DMS153 treated with DMSO at 0.1 percent for 48 hours (cell line): ENCODE data around the gene SH3RF3.

ENCODE experiments used
- DNase-seq: peaks from one replicate; lab custom pipeline; 2025; ENCODE audit not compliant: unreplicated experiment; lab: John Stamatoyannopoulos, UW

The SH3RF3 gene

DNA sequence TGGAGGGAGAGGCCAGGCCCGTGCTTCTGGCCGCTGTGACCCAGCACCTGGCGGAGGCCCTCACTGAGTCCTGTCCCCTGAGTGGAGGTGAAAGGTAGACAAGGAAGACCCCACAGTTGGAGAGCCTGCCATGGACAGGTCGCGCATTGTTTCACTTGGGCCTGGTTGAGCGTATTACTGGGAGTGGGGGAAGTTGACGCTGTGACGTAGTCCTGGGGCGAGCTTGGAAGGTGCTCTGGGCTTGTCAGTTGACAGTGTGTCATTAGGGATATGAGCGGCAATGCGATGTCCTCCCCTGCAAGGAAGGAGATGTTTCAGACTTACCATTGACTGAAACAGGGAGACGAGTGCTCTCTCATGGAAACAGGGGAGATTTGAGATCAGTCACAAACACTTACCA lies 127.1 kb downstream of the SH3RF3 start:
- DNase-seq: no peak

DNA sequence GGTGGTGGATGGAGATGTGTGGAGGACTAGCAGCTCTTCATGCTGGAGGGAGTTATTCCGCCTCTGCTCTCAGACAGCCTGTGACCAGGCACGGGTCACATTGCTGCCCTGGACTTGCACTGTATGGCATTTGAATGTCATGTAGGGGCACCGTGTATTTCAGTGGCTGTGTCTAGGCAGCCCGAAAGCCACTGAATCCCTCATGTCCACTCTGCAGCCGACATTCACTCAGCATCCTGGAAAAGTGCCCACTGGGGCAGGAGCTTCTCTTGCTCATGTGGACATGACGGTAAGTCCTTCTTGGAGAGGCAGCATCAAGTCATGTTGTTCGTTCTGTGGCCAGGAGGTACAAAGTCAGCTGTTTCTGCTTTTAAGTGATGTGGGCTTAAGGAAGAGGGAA lies 127.9 kb downstream of the SH3RF3 start:
- no peak for DNase-seq

DNA sequence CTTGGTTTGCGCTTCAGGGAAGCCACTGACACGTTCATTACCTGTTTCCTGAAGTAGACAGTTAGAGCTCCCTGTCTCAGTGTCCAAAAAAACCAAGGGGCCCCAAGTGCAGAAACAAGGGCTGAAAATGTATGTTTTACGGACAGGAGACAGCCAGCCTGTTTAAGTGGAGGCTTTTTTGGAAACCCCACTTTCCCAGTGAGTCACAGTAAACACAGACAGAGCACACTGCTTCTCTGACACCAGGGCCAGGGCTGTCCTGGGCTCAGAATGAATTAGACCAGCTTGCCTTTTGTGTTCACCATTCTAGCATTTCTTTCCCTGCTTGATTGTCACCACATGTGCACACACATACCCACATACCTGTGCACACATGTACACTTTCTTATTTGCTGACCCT lies 128.6 kb downstream of the SH3RF3 start:
- DNase-seq: no peak

DNA sequence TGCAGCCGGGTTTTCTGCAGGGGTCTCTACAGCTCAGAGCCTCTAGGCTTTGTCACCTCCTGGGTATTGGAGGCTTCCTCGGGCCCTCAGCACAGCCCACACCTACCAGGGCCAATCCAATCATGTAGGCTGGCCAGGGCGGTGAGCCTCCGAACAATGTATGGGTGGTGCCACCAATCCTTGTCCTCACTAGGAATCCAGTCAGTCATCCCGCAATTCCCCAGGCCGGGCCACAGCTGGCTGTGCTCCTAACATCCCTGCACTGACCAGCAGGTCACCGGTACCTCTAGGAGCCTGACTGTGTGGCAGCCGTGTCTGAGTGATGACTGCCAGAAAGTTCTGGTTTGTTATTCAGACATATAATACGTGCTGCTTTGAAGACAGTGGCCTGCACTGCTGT lies 129.4 kb downstream of the SH3RF3 start:
- DNase-seq: no peak

DNA sequence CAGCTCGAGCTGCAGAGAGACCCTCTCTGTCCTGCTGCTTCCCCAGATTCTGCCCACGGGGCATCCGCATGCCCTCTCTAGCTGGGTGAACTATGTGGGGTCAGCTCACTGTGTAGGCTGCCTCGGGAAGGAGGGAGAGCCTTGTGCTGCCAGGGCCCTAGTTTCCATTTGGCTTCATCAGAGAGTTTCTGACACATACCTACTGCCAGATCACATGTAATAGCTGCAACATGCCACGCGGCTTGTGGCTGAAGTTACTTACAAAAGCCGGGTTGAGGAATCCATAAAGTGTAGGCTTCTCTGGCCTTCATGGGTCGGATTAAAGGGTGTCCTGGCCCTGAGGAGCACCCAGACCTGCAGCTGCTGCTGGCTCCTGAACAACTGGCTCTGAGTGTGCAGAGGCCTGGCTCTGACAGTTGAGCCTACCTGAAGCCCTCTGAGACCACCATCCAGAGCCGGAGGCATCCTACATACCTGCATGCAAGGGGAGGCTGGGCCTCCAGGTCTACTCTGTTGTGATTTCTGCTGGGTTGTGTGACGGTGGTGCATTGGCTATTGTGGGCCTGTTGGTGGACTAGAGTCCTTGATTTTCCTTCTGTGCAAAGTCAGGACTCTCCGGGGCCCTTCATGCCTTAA lies 130.0 kb downstream of the SH3RF3 start:
- no peak for DNase-seq

DNA sequence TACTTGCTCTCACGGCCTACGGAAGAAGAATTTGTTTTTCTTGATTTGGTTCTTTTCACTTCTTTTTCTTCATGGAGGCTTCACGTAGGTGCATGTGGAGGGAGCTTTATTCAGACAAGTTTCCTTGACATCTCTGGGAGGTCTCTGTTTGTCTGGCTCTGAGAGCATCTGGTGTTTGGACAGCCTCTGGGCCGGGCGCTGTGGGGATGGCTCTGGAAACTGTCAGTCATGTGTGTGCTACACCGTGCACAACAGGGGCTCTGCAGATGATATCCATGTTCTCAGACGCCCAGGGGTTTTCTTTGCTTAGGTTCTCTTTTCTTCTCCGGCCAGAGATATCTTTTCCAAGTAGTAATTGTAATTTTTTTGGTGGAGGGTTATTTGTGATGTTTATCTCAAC lies 130.7 kb downstream of the SH3RF3 start:
- DNase-seq: no peak

DNA sequence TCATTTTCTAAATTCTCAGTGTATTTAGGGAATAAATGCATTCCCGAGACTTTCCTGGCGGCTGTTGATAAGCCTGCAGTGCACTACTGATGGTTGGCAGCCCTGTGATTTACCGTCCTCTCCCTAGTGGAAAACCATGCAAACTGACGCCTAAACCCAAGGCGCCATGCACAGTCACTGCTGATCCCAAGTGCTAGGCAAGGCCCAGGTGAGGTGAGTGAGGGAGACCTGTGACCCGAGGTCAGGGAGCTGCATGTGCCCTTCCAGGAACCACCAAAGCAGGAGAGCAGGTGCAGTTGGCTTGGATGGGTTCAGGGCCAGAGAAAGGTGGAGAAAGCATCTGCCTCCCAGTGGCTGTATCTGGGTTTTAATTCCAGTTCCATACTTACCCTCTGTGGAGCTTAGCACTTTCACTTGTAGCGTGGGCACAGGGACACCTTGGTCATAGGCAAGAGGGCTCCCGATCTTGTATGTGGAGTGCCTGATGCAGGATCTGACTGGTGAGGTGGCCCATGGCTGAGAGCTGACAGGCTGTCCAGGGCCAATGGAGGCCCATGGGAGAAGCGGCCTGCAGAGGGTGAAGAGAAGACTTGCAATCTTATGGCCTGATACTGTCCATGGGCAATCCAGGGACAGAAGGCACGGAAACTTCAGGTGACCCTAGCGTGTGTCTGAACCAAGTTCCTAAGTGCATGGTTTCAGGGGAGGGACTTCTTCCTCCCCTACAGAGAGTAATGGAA lies 131.3 kb downstream of the SH3RF3 start:
- DNase-seq: no peak

DNA sequence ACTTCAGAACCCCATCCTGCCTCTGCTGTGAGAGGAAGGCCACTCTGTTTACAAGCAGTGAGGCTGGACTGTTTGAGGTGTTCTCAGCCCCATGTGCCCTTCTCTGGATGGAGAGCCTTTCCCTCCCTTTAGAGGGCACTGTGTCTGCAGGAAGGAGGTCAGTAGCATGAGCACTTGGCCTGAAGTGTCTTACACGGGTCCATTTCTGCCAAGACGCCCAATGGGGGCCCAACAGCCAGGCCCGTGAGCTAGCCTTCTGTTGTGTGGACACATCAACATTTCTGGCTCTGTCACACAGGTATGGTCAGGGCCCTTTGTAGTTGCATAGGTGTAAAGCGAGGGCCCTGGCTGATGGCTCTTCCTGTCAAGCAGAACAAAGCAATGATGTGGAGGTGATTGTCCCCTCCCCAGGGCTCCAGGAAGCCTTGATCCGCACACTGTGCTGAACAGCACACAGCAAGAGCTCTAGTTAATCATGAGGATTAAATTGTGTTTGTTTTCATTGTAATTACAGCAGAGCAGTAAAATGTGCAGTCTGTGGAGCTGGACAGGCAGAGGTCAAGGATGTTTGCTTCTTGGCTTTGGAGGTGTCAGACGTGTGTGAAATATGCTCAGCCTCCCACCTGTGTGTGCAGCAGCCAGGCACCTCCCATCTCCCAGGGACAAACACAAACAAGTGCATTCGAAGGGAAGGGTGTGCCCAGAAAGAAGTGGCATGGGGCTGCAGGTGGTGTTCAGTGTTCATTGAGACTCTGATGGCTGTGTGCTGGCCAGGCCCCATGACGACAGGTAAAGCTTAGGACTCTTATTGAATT lies 132.1 kb downstream of the SH3RF3 start:
- DNase-seq: peak; percentile 88

DNA sequence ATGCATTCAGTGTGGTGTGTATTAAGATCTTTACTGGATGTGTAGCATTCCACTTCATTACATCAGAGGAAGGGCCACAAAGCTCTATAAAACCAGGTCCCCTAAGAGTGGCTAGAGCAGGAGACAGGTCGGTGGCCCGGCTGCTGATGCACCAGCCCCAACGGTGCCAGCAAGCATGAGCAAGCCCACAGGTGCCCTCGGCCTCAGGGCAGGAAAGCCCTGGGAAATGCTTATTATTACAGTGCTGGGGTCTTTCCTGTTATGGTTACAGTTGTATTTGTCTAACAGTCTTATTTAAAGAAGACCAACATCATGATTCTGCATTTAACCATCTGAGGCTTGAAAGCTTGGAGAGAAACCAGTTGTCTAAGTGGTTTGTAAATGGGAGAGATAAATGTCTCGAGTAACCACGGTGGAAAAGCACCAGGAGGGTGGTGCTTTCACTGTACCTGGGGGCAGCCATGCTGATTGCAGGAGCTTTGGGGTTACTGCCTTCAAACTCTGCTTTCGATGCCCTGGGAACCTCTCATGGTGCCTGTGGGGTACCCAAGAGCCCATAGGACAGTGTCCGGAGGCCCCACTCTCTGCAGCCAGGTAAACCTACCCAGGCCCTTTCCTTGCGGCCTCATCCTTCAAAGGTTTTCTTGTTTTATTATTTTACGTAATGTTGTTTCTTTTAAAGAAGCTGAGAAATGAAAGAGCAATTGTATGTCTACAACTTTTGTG lies 133.1 kb downstream of the SH3RF3 start:
- DNase-seq: no peak

DNA sequence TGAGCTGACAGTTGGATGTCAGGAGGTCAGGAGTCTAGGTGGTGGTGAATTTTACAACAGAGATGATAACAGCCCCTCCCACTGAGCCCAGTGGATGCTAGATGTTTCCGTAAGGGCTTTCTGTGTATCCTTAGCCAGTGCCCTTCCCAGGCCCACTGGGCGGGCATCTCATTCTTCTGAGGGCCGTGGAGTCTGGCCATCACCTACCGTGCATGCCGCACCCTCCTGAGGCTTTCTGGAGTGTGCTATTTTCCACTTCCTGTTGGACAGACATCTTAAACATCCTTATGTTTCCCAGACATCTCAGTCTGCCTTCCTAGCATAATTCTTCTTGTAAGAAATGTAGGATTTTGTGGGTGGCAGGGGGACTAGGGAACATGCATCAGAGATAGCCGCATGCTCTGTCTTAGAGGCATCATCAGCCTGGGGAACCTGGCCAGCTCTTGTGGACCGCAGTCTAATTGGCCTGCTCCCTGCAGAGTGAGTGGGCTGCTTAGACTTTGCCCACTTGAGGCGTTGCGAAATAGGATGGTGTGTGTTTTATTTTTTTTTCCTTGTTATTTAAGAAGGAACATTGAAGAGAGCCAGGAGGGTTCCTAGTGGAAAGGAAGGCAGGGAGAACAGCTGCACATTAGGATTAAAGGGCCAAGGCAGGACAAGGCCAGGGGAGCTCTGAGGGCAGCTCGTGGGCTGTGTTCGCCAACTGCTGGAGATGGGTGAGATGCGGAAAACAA lies 135.8 kb downstream of the SH3RF3 start:
- no peak for DNase-seq

DNA sequence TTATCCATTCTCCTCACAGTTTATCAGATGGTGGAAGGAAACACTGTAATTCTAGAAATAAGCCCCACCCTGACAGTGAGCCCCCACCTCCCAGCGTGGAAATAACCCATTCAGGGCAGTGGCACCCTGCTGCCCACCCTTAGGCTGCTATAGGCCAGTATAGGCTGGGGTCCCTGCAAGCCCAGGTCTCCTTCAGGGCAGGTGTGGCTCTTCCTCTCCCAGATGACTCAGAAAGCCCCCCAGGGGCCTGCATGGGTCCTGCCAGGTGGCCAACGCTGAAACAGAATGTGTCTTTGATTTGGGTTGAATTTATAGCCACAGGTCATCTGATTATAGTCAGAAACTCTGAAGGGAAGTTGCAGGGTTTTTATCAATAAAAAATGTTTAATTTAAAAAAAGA lies 136.4 kb downstream of the SH3RF3 start:
- DNase-seq: no peak

DNA sequence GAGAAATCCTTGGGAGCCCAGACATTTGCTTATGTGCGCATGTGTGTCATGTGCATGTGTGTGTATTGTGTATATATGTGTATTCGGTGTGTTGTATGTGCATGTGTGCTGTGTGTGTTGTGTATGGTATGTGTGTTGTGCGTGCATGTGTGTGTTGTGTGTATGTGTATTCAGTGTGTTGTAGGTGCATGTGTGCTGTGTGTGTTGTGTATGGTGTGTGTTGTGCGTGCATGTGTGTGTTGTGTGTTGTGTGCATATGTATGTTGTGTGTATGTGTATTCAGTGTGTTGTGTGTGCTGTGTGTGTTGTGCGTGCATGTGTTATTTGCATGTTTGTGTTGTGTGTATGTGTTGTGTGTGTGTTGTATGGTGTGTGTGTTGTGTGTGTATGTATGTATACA lies 136.9 kb downstream of the SH3RF3 start:
- DNase-seq: no peak

DNA sequence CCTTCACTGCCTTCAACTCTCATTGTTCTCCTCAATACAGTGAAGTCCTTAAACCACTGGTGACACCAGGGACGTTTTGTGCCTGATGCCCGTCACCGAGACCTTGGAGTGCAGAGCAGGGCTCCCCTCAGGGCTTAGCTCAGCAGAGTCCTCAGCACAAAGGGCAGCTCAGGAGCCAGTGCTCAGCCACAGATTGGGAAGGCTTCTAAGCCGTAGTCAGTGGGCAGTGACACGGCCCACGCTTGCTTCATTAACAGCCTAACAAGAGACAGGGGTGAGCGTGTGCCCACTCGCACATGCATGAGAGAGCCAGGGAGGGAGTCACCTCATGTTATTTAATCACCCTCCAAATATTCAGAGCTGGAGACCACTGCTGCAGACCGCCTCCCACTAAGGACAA lies 137.5 kb downstream of the SH3RF3 start:
- no peak for DNase-seq

DNA sequence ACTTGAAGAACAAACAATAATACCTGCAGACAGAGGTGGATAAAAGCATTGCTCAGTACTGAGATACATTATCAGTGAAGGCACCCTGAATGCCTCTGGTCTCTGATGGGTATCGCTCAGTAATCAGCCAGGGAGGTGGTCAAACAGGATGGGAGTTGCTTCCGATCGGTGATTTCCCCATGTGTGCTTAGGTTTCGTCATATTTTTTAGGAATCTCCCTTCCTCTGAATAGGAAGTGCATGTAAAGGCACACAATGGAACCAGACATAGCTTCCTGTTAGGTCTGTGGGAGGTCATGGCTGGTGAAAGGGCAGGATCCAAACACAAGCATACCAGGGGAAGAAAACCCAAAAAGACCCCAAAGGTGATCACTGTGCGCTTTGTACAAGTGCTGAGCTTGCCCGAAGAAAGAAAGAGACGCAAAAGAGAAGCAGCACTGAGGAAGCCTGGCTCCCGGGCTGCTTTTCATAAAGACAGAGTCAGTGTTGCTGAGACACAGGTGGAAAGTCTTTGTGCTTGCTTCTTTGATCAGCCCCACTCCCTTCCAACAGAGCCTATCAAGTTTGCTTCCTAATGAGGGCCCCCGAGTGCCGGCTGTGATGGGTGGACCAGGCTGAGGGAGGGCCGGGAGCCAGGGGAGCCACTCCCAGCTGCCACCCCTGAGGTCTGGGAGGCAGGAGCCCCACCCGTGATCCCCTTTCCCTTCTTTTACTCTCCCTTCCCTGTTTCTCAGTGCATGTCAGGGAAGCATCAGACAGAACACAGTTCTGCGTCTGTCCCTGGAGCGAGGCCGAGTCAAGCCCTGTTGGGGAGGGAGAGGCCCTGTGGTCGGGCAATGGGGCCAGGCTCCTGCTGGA lies 138.2 kb downstream of the SH3RF3 start:
- DNase-seq: no peak

DNA sequence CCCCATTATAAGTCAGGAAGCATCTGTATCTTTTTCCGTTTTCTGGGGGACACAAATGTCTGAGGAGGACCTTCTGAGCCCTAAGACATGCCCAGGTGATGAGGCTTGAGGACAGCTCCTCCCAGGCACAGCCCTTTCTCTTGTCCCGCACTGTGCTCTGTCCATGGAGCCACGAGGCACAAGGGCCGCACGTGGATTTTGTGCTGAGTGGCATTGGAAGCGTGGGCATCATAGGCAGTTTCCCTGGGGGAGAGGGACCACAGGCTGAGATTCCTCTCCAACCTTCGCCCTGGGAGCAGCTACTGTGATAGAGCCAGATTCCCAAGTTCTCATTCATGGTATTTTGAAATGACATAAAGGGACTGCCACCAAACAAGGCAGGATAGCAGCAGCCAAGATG lies 139.9 kb downstream of the SH3RF3 start:
- no peak for DNase-seq

DNA sequence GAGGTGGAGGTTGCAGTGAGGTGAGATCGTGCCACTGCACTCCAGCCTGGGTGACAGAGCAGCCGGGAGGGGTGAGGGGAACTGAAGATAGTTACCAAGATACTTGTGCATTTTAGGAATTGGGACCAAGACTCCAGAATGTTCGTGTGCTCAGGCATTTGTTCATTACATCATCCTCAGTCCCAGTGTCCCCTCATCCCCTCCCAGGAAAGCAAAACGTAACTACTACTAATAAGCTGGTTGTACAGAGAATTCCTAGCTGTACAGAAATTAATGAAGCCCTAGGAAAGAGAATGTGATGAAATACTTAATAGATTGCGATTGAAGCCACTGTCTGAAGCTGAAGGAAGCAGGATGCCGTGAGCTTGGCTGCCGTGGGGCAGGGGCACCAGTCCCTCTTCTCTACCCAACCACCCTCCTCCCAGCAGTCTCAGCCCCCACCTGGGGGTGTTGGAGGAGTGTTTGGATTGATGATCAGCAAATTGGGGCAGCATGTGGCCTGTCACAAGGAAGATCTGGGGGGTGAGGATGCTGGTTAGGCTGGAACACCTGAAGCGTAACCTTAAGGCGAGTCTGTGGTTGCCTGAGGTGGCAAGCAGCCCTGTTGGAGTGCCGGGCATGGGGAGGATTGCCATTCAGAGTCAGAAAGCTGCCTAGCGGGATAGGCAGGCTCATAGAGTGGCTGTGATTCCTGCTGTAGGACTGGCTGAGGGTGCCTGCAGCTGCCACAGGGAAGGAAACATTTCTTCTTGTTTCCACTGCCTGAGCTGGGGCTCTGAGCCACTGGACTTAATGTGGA lies 140.9 kb downstream of the SH3RF3 start:
- DNase-seq: no peak

DNA sequence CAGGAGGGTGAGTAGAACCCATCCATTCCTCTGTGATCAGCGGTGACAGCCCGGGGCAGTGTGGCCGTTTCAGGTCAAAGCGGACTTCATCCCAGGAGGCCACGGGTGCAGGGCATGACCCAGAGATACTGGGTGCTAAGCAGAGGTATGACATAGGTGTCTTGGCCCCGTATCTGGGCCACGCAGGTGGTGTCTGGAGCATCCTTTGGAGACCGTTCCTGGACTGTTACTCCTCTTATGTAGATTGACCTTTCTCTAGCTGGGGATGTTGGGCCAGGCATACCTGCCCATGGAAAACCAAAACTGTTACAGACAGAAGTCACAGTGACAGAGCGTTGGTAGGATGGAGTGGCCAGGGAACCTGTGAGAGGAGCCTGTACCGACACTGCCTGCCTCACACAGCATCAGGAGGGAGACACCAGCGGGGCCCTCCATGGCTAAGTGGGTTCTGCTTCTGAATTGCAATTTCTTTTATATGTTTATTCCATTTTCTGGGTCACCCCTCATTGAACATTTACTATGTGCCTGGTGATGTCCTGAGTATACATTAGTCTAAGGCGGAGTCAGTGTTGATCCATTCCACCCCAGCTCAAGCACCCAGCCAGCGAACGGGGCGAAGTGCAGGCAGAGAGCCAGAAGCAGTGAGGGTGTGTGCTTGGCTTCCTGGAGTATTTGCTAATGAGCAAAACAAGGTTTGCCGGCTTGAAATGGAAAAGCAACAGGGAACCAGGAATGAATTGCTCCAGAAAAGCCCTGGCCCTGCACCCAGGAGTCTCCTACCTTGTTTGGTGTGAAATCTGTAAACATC lies 141.7 kb downstream of the SH3RF3 start:
- peak; percentile 7 for DNase-seq

DNA sequence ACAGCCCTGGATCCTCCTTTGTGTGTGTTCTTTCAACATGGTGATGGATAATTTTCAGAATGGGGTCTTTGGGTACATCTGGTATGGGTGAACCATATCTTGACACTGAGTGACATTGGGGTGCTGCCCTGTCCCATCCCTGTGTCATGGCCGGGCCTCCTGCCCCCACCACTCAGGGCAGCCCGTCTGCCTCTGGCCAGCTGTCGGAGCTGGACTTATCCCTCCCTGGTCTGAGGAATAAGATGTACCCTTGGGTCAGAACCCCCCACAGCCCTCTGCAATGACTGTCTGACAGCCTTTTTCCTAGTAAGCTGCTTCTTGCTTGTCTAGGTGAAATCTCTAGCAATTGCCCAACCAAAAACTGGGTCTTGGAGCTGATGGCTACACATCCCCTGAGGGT lies 142.9 kb downstream of the SH3RF3 start:
- no peak for DNase-seq
